IMR-90 (cell line): ENCODE data around the gene NPLOC4. TPM values are rescaled to one million over a fixed set of nuclear protein-coding genes. Genes with fewer than 3 reads are reported as not detected.

Source experiments
- ATAC-seq: fragments of 200-7000 bp; cut with Tn5 transposase; 2 replicates; pipeline ENCODE4 v1.9.1; 2020; ENCODE audit warnings: low read depth, mild to moderate bottlenecking, moderate library complexity
- BruUV-seq: library from RNA; stranded (reverse); fragments of 400-500 nt; replicated peaks from 2 replicates; lab custom pipeline; 2021; lab: Mats Ljungman, UMichigan
- CTCF ChIA-PET: fragments of 300-600 bp; formaldehyde crosslinking; extraction: SDS; loops from one replicate; lab custom pipeline; 2021; ENCODE audit warnings: antibody characterized with exemption; lab: Yijun Ruan, JAX
- POLR2A ChIA-PET: fragments of 300-600 bp; sonication (Branson Sonifier 250); formaldehyde crosslinking; loops from one replicate; lab custom pipeline; 2022; ENCODE audit warnings: antibody characterized with exemption; ENCODE audit not compliant: unreplicated experiment; lab: Charles Lee
- DNase-seq: peaks from one replicate; pipeline ENCODE4 v3.0.0; 2013
- H2AFZ ChIP-seq: replicated peaks from 2 replicates; pipeline ENCODE3; 2013; ENCODE audit warnings: low read length, mild to moderate bottlenecking; ENCODE audit not compliant: poor library complexity
- H2AK5ac ChIP-seq: 2 replicates; pipeline ENCODE4 v1.6.1; 2013; ENCODE audit warnings: low read depth, low read length, inconsistent platforms
- H2AK9ac ChIP-seq: replicated peaks from 2 replicates; pipeline ENCODE3; 2013; ENCODE audit warnings: mild to moderate bottlenecking, low read depth, low read length, moderate library complexity; ENCODE audit not compliant: poor library complexity
- H2BK120ac ChIP-seq: 2 replicates; pipeline ENCODE4 v1.6.1; 2013; ENCODE audit warnings: low read depth, low read length, inconsistent platforms
- H2BK15ac ChIP-seq: 3 replicates; pipeline ENCODE4 v1.6.1; 2013; ENCODE audit warnings: low read depth, low read length, inconsistent platforms
- H2BK20ac ChIP-seq: 2 replicates; pipeline ENCODE4 v1.6.1; 2013; ENCODE audit warnings: low read depth, mild to moderate bottlenecking, inconsistent platforms, low read length, moderate library complexity
- H2BK5ac ChIP-seq: 2 replicates; pipeline ENCODE4 v1.6.1; 2013; ENCODE audit warnings: mild to moderate bottlenecking, low read depth, low read length, inconsistent platforms; ENCODE audit not compliant: poor library complexity, severe bottlenecking
- H3K14ac ChIP-seq: replicated peaks from 2 replicates; pipeline ENCODE4 v1.6.1; 2013; ENCODE audit warnings: low read depth, low read length, inconsistent platforms
- H3K18ac ChIP-seq: 2 replicates; pipeline ENCODE4 v1.6.1; 2013; ENCODE audit warnings: low read depth, low read length, control low read depth
- H3K23ac ChIP-seq: 2 replicates; pipeline ENCODE4 v1.6.1; 2013; ENCODE audit warnings: low read depth, low read length, inconsistent platforms
- H3K27ac ChIP-seq: 2 replicates; pipeline ENCODE4 v1.5.1; 2013; ENCODE audit warnings: mild to moderate bottlenecking, control low read depth, low read length; ENCODE audit not compliant: insufficient read depth
- H3K27me3 ChIP-seq: 2 replicates; pipeline ENCODE4 v1.6.1; 2013; ENCODE audit warnings: low read length; ENCODE audit not compliant: control insufficient read depth, insufficient read depth
- H3K36me3 ChIP-seq: 2 replicates; pipeline ENCODE4 v1.6.1; 2013; ENCODE audit warnings: low read length, mixed read lengths; ENCODE audit not compliant: control insufficient read depth, insufficient read depth
- H3K4ac ChIP-seq: 2 replicates; pipeline ENCODE4 v1.6.1; 2013; ENCODE audit warnings: low read depth, low read length, inconsistent platforms
- H3K4me1 ChIP-seq: 2 replicates; pipeline ENCODE4 v1.6.1; 2013; ENCODE audit warnings: low read length, mixed read lengths; ENCODE audit not compliant: control insufficient read depth, insufficient read depth
- H3K4me2 ChIP-seq: 2 replicates; pipeline ENCODE4 v1.6.1; 2013; ENCODE audit warnings: low read depth, mild to moderate bottlenecking, control low read depth, low read length, moderate library complexity
- H3K4me3 ChIP-seq: 2 replicates; pipeline ENCODE4 v1.5.1; 2013; ENCODE audit warnings: low read depth, mild to moderate bottlenecking, control low read depth, low read length, moderate library complexity; ENCODE audit not compliant: insufficient read depth
- H3K56ac ChIP-seq: 2 replicates; pipeline ENCODE4 v1.6.1; 2013; ENCODE audit warnings: low read length, inconsistent platforms; ENCODE audit not compliant: insufficient read depth; ENCODE audit errors: extremely low read depth
- H3K79me1 ChIP-seq, 2 experiments: 2 replicates each; pipeline ENCODE4 v1.6.1; 2013; ENCODE audit warnings: low read length in 2 of 2, inconsistent platforms in 1 of 2, low read depth in 1 of 2
- H3K9ac ChIP-seq: 2 replicates; pipeline ENCODE4 v1.6.1; 2013; ENCODE audit warnings: low read depth, low read length, control low read depth
- H3K9me1 ChIP-seq: 2 replicates; pipeline ENCODE4 v1.6.1; 2013; ENCODE audit warnings: low read length, inconsistent platforms; ENCODE audit not compliant: insufficient read depth
- H3K9me3 ChIP-seq: 2 replicates; pipeline ENCODE4 v1.6.1; 2013; ENCODE audit warnings: low read length; ENCODE audit not compliant: control insufficient read depth, insufficient read depth
- H4K20me1 ChIP-seq: 2 replicates; pipeline ENCODE4 v1.6.1; 2013; ENCODE audit warnings: low read length, inconsistent platforms; ENCODE audit not compliant: insufficient read depth
- H4K5ac ChIP-seq: 2 replicates; pipeline ENCODE4 v1.6.1; 2013; ENCODE audit warnings: mild to moderate bottlenecking, low read depth, low read length, control low read depth
- H4K8ac ChIP-seq, 2 experiments: 2 replicates each; pipeline ENCODE4 v1.6.1; 2013; ENCODE audit warnings: low read depth in 2 of 2, low read length in 2 of 2, control low read depth in 1 of 2, inconsistent platforms in 1 of 2
- H4K91ac ChIP-seq: 2 replicates; pipeline ENCODE4 v1.6.1; 2013; ENCODE audit warnings: low read depth, low read length, inconsistent platforms; ENCODE audit not compliant: insufficient read depth
- CHD1 ChIP-seq: IDR thresholded peaks from 2 replicates; pipeline ENCODE4 v1.6.1; 2012; ENCODE audit warnings: low read depth, low read length, improper control_type of control experiment
- RAD21 ChIP-seq: IDR thresholded peaks from 2 replicates; pipeline ENCODE4 v1.6.1; 2012; ENCODE audit warnings: low read length, improper control_type of control experiment
- SMC3 ChIP-seq: fragments of 150-350 bp; IDR thresholded peaks from 2 replicates; pipeline ENCODE4 v1.6.1; 2016; ENCODE audit warnings: low read depth, mild to moderate bottlenecking, antibody characterized with exemption, low read length, moderate library complexity
- WGBS, 2 experiments: methylation state at CpG; one replicate each; pipeline versions ENCODE4 v1.1.5 to v1.1.7; 2013; ENCODE audit warnings: missing lambda C conversion rate in 2 of 2; ENCODE audit not compliant: insufficient read length in 1 of 2; ENCODE audit errors: extremely low coverage in 2 of 2; 5-methylcytosine and 5-hydroxymethylcytosine counted together
- dilution Hi-C: fragments of 300-500 bp; cut with HindIII; formaldehyde crosslinking; loops from one replicate; pipeline ENCODE4 v1.14.3; 2018; ENCODE audit warnings: low sequenced_read_pairs; ENCODE audit not compliant: unreplicated experiment
- in situ Hi-C: fragments of 300-500 bp; cut with MboI; formaldehyde crosslinking; loops from 3 replicates; pipeline ENCODE4 v1.14.3; 2019; ENCODE audit warnings: low sequenced_read_pairs, inconsistent platforms, mixed read lengths
- intact Hi-C: fragments of 100-400 bp; cut with micrococcal nuclease; formaldehyde crosslinking; loops from 2 replicates; pipeline ENCODE4 v1.10.0; 2022
- polyA plus RNA-seq, 3 experiments: library from polyadenylated mRNA; depleted of rRNA; stranded (reverse); fragments of >200 nt; gene quantifications; 2 replicates each; pipeline ENCODE4 v1.2.3, GENCODE V29; 2012; ENCODE audit warnings: low replicate concordance in 1 of 3
- total RNA-seq: library from RNA; depleted of rRNA; stranded (reverse); fragments of >200 nt; gene quantifications from 2 replicates; pipeline ENCODE4 v1.2.3, GENCODE V29; 2012

The NPLOC4 gene
- total and polyA plus RNA-seq, 2 of the 4 experiments (the other 2 are of a cell fraction), result 70.4 to 78.3 TPM

DNA sequence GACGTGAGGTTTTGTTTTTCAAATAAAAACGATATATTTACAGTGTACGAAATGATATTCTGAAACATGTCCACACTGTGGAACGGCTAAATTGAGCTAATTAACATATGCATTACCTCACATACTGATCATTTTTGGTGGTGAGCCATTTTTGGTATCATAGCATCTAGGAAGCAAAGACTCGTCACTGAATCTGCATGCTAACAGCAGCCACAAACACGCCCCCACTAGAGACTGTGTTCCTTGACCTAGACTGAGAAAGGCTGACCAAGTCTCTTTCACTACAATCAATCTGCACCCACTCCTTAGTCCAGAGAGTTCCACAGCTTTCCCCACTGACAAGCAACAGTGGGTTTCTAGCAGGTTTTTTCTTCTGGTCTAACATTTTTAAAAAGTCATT is 29.5 kb downstream of the NPLOC4 start:
- H3K4me2 ChIP-seq, result no peak overlapping the region
- no peak overlapping the region for H3K9ac ChIP-seq
- H4K91ac ChIP-seq, result no peak overlapping the region
- H4K5ac ChIP-seq, result no peak overlapping the region
- no peak overlapping the region for H2AK9ac ChIP-seq
- H3K27ac ChIP-seq, result no peak overlapping the region
- no peaks in the 10 kb centered on the region for H3K27me3 ChIP-seq
- ATAC-seq, result peak; percentile 67
- peaks cover 61% of the 10 kb centered on the region for H3K36me3 ChIP-seq
- no peak overlapping the region for H2AK5ac ChIP-seq
- in situ Hi-C loops (no loop called here), dilution Hi-C loops (no loop called here), intact Hi-C loops (no loop called here)
- H3K56ac ChIP-seq, result no peak overlapping the region
- peaks cover 3% of the 10 kb centered on the region; the same call in 1 of the 2 replicates for H3K9me1 ChIP-seq
- no peak overlapping the region for H2AFZ ChIP-seq
- no peak overlapping the region for H3K18ac ChIP-seq
- H4K20me1 ChIP-seq, result peaks cover 47% of the 10 kb centered on the region
- no peak overlapping the region for H3K4ac ChIP-seq
- WGBS, 2 experiments, result no CpG with 5 or more reads among the region's 6 CpGs
- H4K8ac ChIP-seq, result no peak overlapping the region
- no TSS peak for BruUV-seq
- ChIA-PET POLR2A (interaction anchor here (0.6 kb wide), 1 partner anchor 88 kb away, joined by 3 read pairs; no protein-coding TSS in a partner anchor), CTCF (interaction anchor here (0.6 kb wide), 1 partner anchor 25 kb away, joined by 5 read pairs; no protein-coding TSS in a partner anchor)
- no peak overlapping the region for H3K23ac ChIP-seq
- no peak overlapping the region for H3K4me3 ChIP-seq
- peaks cover 19 to 68% of the 10 kb centered on the region in 2 experiments for H3K79me1 ChIP-seq
- no peak for TF ChIP-seq SMC3
- no peak for TF ChIP-seq CHD1
- no peak for TF ChIP-seq RAD21
- H3K4me1 ChIP-seq, result peaks cover 9% of the 10 kb centered on the region
- no peak overlapping the region for H2BK20ac ChIP-seq
- no peaks in the 10 kb centered on the region for H3K9me3 ChIP-seq
- peak; percentile 61 for DNase-seq
- H2BK120ac ChIP-seq, result no peak overlapping the region
- H2BK5ac ChIP-seq, result no peak overlapping the region
- H2BK15ac ChIP-seq, result no peak overlapping the region
- H3K14ac ChIP-seq, result no peak overlapping the region
